ENCODE measurements around the gene INSYN1. TPM values are rescaled to one million over a fixed set of nuclear protein-coding genes. Genes with fewer than 3 reads are reported as not detected.
"Not testable (repeated sequence)": the region's sequence is repeated elsewhere in the genome, so short reads cannot be mapped to it uniquely, and the experiment has no call there.

The INSYN1 gene, protein sequence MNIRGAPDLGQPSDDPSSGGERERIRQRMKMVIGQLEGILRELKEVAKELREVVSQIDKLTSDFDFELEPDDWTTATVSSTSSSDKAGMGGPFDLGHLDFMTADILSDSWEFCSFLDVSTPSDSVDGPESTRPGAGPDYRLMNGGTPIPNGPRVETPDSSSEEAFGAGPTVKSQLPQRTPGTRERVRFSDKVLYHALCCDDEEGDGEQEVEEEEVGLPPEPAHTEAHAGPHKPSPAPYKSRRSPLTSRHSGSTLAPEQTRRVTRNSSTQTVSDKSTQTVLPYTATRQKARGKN
- 1.0 and 1.5 TPM in 2 replicates for total RNA-seq (2014; rRNA removed; shearing (Covaris generic))

DNA sequence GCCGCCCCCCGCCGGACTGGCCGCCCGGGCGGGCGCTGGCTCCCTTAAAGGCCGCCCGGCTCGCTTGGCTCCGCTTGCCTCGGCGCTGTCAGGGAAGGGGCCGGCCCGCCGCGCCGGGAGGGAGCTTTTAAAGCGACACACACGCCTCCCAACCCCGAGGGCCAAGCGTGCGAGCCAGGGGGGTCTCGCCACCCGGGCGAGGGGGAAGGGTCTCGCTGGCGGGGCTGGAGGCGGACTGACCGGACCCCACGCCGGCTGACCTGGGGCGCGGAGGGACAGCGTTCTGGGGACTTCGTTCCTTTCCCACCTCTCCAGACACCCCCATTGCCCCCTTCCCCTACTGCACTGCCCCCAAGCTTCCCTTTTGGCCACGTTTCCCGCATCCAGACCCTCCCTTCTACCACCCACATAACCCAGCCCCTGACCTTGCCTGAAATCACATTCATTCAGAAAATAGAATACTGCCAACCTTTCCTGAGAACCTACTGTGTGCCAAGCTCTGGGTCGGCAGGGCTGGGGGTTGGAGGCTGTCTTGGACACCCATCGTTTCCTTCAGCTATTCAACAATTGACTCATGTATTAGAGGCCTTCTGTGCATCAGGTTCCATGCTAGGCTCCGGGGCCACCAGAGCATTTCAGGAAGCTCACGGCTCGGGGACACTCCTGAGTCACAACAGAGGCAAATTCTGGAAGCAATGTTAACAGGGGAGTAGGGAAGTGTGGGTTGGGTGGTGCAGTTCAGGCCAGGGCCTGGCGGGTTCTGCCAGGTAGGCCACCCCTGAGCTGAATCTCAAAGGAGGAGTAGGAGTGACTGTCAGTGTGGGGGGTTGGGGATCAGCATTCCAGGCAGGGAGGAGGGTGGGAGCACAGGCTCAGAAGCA is at the start of gene INSYN1:
TSS of gene INSYN1 (minus strand) at position 102 of the 881 bp plus-strand sequence. CDS start 2,221 bp downstream, outside the sequence.
- DNase-seq (ENCODE audit: low spot score), result no peak

DNA sequence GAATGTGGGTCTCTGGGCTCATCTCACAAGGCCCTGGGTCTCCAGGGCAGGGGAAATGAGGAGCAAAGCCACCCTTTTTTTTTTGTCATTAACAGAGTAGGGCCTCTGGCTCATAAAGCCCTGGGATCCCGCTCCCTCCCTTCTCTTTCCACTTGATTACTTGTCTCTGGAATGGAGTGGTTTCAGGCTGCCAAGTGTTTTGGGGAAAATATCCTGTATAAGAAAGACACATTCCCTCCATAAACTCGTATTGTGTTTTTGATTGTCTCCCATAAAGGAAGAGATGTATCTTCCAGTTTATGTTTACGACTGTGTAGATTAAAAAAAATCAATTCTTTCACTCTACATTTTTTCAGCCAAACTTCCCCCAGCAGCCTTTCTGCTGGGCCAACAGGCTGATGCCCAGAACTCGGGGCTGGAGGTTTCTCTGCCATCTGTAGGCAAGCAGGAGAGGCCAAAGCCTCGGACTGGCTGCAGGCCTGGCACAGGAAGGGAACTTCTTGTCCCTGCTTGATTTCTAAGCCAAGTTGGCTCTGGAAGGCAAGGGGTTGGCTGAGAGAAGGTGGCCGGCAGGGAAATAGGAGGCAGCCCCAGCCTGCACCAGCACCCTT is 49.4 kb upstream of the INSYN1 start:
- no peak for DNase-seq (ENCODE audit: low spot score)

DNA sequence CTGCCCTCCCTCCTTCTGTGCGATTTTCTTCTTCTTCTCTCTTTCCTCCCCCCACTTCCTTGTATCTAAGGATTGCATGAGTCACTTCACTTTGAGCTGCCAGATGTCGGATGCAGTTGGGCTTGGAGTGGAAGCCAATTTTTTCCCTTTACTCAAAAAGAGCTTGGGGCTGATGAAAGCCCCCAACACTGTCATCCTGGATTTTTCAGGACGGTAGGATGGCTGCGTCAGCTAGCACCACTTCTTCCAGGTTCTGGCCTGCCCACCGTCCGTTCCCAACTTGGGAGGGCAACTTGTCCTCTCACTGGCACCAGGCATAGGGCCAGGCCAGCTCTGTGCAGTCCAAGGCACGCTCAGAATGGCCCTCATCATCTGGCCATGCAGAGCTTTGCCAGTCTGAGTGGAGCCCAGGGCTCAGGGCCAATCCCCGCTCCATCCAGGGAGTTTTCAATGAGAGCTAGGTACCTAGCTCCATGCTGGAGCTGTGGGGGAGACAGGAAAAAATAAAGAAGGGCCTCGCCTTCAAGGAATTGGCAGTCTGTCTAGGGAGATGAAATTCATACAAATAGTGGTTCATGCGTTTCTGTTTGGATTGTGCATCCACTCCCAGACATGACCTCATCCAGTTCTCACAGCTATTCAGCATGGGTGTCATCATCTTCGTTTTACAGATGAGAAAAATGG is 47.7 kb upstream of the INSYN1 start:
- DNase-seq (ENCODE audit: low spot score), result peak; percentile 80

DNA sequence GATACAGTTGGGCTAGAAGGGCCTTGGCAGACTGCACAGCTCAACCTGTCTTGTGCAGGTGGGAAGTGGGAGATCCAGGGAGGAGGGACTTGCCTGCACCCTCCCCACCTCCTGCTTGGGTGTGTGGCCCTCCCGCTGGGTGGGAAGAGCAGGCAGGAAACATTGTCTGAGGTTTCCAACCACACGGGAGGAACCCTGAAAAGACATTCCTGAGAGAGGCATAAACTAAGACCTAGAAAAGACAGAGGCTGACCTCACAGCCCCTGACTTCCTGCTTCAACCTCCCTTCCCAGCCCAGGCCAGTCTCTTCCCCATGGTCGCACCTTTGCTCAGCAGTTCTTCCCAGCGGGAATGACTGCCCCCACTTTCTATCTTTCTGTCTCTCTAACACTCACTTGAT is 46.3 kb upstream of the INSYN1 start:
- peak; percentile 85 for DNase-seq (ENCODE audit: low spot score)

DNA sequence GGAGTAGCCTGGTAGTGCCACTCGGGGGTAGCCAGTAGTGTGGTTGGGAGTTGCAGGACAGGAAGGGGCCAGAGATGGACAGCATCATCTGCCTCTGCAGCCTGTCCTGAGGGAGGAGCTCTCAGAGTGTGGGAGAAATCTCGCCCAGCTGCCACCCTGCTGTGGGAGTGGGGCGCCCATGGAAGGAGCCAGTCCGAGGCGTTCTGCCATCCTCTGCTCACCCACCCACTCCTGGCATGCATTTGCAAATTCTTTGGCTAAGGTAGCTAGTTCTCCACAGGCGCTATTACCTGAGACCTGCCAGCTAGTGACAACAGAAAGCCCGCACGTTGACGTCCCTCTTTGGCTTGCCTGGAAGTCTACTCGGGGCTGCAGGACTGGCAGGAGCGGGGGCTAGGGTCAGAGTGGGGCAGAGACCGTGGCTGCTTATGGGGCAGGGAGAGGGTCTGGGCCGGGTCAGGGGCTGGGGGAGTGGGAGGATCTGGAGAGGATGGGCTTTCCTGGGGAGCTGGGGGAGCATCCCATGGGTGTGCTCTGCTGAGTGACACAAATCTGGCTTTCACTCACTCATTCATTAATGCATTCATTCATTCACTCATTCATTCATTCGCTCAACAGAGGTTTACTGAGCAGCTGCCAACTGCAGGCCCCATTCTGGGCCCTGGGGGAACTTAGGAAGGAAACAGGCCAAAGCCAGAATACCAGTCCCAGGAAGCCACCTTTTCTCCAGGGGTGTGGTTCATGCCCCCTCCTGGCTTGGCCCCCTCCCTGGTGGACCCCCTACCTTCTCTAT is 44.4 kb upstream of the INSYN1 start:
- no peak for DNase-seq (ENCODE audit: low spot score)

DNA sequence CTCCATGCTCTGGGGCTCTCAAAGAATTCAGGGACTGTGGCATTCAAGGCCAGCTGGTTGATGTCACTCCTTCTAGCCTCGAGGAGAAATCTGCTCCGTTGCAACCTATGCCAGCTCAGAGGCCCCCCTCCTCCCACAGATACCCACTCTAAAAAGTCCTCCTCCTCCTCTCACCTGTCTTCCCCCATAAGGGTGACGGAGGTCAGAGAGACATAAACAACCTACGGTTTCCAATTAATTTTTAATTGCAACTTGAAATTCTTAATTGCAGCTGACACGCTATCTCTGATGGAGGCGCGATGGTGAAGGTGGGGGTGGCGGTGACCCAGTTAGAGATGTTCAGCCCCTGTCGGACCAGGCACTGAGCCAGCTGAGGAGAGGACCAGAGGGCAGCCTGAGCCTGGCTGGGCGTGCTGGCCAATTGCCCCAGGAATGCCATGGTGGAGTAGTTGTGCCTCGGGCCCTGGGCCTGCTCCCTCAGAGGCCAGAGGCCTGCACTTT is 43.2 kb upstream of the INSYN1 start:
- DNase-seq (ENCODE audit: low spot score), result no peak

DNA sequence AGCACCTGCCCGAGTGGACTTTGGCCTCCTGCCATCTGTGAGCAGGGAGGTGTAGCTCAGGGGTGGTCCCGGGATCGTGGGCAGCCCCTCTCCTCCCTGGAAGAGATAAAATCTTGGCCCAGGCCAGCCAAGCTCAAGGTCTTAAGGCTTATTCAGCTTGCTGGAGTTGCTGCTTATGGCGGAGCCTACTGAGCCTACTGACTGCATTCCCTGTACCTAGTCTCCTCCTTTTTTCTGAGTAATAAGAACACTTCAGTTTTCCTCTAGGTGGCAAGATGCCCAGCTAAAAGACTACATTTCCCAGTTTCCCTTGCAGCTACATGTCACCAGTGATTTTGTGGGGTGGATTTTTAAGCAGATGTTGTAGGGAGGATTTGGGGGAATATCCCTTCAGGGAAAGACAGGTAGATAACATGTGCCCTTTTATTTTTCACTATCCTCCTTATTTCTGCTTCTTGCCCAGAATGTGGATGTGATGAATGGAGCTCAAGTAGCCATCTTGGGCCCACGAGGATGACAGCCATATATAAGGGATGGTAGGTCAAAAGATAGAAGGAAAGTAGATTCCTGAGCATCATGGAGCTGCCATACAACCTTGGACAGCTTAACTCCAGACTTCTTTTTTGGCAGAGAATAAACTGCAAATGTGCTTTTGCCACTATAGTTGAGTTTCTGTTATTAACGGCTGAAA is 41.4 kb upstream of the INSYN1 start:
- peak; percentile 54 for DNase-seq (ENCODE audit: low spot score)

DNA sequence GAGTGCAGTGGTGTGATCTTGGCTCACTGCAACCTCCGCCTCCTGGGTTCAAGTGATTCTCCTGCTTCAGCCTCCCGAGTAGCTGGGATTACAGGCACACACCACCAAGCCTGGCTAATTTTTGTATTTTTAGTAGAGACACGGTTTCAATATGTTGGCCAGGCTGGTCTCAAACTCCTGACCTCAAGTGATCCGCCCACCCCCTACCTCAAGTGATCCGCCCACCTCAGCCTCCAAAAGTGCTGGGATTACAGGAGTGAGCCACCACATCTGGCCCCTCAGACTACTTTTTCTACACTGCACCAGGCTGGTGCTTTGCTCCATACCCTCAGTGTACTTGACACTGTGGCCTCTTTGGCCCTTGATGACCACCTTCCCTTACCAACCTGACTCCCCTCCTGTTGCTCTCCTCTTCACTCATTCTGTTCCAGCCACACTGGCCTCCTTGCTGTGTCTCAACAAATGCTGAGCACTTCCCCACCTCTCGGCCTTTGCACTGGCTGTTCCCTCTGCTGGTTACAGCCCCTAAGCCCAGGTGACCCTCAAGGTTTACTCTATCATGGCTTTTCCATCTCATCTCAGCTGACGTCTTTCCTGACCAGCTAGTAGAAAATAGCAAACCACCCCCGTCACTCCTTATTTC is 39.9 kb upstream of the INSYN1 start:
- DNase-seq (ENCODE audit: low spot score), result not testable (repeated sequence)

DNA sequence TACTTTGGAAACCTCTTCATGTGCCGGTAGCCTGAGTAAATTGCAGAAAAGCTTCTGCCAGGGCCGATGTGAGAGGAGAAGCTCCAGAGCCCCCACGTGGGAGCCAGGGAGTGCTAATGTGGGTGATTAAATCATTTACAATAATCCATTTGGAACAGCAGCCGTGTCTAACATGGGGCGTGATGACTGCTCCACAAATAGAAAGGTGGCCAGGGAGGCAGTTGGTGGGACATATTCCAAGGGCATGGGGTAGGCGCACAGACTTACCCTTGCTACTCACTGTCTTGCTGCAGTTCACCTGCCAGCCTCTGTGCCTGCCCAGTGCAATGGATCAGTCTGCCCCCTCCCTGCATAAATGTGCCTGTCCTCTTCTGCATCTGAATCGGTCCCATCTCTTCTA is 39.3 kb upstream of the INSYN1 start:
- DNase-seq (ENCODE audit: low spot score), result no peak

DNA sequence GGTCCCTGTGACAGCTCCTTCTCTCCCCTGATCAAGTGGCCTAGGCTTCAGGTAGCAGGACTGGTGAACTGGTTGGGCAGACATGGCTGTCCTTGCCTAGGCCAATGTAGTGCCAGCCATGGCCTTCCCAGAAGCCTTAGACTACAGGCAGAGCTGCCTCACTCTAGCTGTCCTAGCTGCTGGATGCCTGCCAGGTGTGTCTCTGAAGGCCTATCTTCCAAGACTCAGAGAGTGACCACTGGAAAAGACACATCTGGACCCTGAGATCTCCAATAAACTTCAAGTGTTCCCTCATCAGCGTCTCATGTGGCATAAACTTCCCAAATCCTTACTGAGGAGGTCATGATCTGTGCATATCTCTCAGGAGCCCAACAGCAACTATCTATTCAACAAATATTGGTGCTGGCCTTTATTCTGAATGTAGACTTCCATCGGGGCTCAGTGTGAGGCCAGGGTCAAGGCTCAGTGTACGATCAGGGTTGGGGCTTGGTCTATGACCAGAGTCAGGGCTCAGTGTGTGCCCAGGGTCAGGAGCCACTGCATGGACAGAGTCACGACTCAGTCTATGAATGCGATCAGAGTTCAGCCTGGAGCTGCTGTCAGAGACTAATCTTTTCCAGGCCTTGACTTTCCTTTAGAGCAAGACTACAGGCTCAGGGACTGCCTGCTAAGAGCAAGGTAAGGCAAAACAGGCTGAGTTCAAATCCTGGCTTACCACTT is 36.5 kb upstream of the INSYN1 start:
- no peak for DNase-seq (ENCODE audit: low spot score)

DNA sequence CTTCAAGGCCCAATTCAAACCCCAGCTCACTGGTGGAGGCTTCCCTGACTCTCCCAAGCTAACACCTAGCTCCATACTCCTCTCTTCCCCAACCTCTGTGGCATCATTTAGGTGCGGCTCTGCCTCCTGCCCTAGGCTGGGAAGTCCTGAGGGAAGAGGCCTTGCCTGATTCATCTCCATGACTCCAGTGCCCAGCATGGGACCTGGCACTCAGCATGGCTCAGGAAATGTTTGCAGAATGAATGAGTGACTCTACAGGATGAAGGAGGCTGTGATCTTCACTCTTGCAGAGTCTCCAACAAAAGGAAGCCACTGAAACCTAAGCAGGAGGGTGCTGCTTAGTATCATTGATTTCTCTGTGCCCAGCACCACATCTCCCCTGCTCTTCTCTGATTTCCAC is 34.5 kb upstream of the INSYN1 start:
- DNase-seq (ENCODE audit: low spot score), result no peak

DNA sequence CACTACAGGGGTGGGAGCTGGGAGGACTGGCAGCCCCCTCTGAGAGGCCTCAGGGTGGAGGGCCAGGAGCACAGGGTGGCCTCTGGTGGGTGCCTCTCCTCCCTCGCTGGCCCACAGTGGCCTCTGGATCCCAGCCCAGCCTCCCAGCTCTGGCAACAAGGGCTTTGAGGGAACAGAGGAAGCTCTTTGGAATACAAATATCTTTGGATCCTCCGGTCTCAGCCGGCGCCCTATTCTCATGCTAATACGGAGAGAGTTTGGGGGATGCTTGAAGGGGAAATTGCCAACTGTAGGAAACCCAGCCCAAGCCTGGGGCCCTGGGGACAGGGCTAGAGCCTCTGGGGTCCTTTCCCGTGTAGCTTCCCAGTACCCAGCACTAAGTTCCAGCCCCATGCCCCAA is 33.4 kb upstream of the INSYN1 start:
- DNase-seq (ENCODE audit: low spot score), result no peak

DNA sequence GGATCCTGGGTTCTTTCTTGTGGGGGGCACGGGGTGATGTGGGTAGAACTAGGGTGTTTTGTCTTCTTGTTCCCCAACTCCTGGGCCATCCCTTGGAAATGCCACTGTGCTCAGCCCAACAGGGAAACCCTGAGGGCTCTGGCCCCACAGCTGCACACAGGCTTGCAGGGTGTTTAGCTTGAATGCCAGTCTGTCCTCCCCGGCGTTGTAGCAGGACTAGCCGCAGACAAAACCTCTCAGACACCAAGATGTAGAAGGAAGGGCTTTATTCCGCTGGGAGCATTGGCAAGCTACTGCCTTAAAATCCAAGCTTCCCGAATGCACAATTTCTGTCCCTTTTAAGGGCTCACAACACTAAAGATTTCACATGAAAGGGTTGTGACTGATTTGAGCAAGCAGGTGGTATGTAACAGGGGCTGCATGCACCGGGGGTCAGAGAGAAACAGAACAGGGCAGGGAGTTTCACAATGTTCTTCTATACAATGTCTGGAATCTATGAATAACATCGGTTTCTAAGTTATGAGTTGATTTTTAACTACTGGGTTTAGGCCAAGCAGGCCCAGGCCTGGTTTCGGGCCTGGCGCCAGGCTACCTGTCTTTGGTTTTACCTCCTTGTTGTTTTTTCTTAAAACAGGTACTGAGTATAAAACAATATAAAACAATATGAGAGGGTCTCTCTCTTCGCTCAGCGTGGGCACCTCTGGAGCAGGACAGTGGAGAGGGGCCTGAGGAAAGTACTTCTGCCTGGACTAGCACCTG is 32.3 kb upstream of the INSYN1 start:
- not testable (repeated sequence) for DNase-seq (ENCODE audit: low spot score)

DNA sequence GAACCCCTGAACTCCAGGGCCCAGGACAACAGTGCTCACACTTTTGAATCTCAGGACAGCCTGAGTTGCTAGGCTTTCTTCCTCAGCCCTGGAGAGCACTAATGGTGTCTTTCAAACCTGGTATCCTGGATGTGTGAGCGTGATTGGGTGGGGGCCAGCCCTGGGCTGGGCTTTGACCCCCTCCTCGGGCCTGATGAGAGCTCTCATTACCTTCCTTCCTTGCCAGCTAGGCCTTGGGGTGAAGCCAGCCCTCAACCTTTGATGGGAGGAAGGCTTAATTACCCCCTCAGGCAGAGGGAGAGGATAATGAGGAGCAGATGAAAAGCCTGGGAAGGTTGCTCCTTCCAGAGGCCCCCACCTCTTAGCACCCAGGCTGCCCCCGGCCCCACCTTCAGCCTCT is 31.1 kb upstream of the INSYN1 start:
- DNase-seq (ENCODE audit: low spot score), result no peak

DNA sequence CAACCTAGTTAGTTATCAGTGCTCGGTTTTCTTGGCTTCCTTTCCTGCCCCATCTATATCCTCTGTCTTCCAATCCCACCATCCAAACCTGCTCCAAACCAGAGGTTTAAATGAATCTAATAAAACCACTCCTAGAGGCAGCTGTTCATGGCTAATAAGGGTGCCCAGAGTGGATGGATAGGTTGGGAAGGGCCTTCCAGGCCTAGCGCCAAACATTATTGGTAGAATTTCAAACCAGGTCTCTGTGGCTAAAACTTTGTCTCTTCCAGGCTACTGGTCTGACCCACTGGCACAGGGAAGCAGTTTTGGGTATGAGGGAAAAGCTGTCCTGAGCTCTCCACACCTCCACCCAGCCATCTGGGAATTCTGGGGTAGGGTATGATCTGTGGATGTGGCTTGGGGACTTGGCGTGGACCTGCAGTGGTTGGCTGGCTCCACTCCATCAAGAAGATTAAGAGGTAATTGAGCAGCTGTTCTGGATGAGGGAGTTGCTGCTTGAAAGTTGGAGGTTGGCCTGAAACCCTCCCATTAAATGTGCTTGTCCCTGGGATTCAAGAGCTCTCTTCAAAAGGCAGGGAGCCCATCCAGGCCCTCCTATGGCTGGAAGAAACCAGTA is 29.3 kb upstream of the INSYN1 start:
- DNase-seq (ENCODE audit: low spot score), result no peak

DNA sequence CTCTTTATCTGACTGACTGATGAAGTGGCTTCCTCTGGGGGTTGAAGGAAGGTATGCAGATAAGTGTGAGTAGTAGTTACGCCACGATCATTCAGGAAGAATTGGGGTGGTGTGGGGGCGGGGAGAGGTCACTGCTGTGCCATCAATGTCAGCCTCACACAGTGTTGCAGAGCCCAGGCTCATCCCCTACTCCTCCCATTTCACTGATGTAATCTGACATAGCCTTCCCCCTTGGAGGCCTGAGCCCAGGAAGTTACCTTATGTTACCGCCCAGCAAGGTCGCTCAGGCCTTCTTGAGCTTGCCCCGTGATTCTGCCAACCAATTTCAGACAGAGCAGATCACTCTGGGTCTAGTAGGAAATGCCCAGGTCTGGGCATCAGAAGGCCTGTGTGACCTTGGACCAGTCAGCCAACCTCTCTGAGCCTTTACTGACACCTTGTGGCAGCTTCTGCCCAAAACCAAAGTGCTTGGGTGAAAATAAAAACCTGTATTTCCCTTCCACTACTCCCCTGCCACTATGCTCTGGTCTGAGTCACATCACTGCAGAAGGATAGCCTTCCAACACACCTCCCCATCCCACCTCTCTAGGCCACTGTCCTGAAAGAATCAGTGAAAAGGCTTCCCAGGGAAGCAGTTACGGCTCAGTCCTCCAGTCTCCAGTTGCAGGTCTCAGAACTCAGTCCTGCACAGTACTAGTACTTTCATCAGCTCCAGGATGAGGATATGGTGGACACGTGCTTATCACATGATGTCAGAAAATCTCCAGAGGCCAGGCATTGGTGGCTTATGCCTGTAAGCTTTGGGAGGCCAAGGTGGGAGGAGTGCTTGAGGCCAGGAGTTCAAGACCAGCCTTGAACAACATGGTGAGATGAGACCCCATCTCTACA is 28.1 kb upstream of the INSYN1 start:
- DNase-seq (ENCODE audit: low spot score), result peak; percentile 39

DNA sequence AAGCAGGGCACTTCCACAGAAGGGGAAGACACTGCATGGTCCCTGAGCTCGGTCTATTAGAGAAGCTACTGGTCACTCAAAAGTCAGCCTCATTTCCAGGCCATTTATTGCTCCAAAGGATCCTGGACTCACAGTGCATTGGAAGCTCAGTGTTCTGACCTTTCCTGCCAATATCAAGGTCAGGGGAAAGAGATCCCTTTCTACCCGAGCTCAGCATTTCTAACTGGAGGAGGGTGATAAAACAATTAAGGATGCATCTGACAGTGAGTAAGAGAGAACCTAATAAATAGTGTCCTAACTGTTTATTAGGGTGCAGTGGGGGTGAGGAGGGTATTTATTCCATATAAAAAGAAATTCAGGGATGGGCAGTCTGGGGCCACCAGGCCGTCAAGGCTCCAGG is 26.8 kb upstream of the INSYN1 start:
- DNase-seq (ENCODE audit: low spot score), result no peak

Data from A172 (cell line).